Measurements from ENCODE around the gene ALDH16A1. TPM values are rescaled to one million over a fixed set of nuclear protein-coding genes. Genes with fewer than 3 reads are reported as not detected.

Gene ALDH16A1
- total and polyA plus RNA-seq, 2 of the 8 experiments (the other 6 are each of a cell fraction or from before 2014, with no cell fraction given): 30.5 to 34.3 TPM

DNA sequence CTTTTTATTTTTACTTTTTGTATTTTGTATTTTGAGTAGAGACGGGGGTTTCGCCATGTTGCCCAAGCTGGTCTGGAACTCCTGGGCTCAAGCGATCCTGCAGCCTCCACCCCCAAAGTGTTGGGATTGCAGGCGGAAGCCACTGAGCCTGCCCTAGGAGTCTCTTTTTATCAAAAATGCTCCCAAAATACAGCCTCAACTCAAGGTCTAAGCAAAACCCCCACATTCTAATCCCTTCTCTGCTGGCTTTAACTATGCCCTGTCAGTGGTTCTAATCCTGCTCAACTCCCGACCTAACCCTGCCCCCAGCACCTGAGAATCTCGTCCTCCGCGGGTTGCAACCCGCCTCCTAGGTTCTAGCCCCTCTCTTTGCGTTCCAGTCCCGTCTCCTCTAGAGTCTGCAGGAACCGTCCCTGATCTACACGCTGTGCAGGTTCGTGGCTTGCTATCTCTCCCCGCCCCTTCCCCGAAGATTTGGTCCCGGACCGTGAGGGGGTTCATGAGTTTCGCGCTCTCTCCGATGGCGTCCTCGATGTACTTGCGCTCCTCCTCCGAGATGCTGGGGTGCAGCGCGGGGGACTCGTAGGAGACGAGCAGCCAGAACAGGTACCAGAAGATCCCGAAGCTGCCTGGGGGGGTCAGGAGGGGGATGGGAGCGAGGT is 19.7 kb upstream of the ALDH16A1 start (continued):
- no peak for TF ChIP-seq CTCF (IDR thresholded peaks at IDR 0.05; ENCODE audit: control extremely low read depth in 1 of 3, insufficient read depth in 1 of 3, low read depth in 1 of 3, low read length in 3 of 3)

All from H1 (cell line).